ENCODE results near the gene DAND5.

The DAND5 gene

GRCh38 chr19:12979974-12980373, 10.6 kb downstream of the DAND5 start:
- Histone ChIP-seq H3K4me3 (ENCODE audit: severe bottlenecking) (no peak overlapping the region), H3K4me1 (ENCODE audit: insufficient read depth, poor library complexity, severe bottlenecking) (no peaks in the 10 kb centered on the region), H3K27ac (ENCODE audit: poor library complexity, severe bottlenecking) (no peak overlapping the region), H3K36me3 (ENCODE audit: low read depth) (no peaks in the 10 kb centered on the region), H3K9me3 (ENCODE audit: severe bottlenecking) (no peaks in the 10 kb centered on the region), H3K27me3 (ENCODE audit: insufficient read depth, poor library complexity, severe bottlenecking) (no peaks in the 10 kb centered on the region)
- DNase-seq (ENCODE audit: low spot score) (no peak), ATAC-seq (ENCODE audit: low read depth) (no peak)
- TF ChIP-seq CTCF (IDR thresholded peaks at IDR 0.05; ENCODE audit: poor library complexity, severe bottlenecking), result no peak

GRCh38 chr19:12982648-12983047, 13.3 kb downstream of the DAND5 start:
- Histone ChIP-seq H3K27me3 (ENCODE audit: insufficient read depth, poor library complexity, severe bottlenecking) (no peaks in the 10 kb centered on the region), H3K27ac (ENCODE audit: poor library complexity, severe bottlenecking) (no peak overlapping the region), H3K4me3 (ENCODE audit: severe bottlenecking) (no peak overlapping the region), H3K36me3 (ENCODE audit: low read depth) (no peaks in the 10 kb centered on the region), H3K9me3 (ENCODE audit: severe bottlenecking) (no peaks in the 10 kb centered on the region), H3K4me1 (ENCODE audit: insufficient read depth, poor library complexity, severe bottlenecking) (no peaks in the 10 kb centered on the region)
- DNase-seq (ENCODE audit: low spot score), result no peak
- TF ChIP-seq CTCF (IDR thresholded peaks at IDR 0.05; ENCODE audit: poor library complexity, severe bottlenecking), result no peak
- ATAC-seq (ENCODE audit: low read depth), result no peak

- TF ChIP-seq CTCF (IDR thresholded peaks at IDR 0.05; ENCODE audit: poor library complexity, severe bottlenecking), result no peak
- no peaks in the 10 kb centered on the region for H3K27me3 ChIP-seq (ENCODE audit: insufficient read depth, poor library complexity, severe bottlenecking)
- H3K4me3 ChIP-seq (ENCODE audit: severe bottlenecking), result peak overlapping the region; percentile 17
- H3K27ac ChIP-seq (ENCODE audit: poor library complexity, severe bottlenecking), result no peak overlapping the region
- no peaks in the 10 kb centered on the region for H3K36me3 ChIP-seq (ENCODE audit: low read depth)
- no peaks in the 10 kb centered on the region for H3K4me1 ChIP-seq (ENCODE audit: insufficient read depth, poor library complexity, severe bottlenecking)
- ATAC-seq (ENCODE audit: low read depth) (no peak), DNase-seq (ENCODE audit: low spot score) (no peak)
- H3K9me3 ChIP-seq (ENCODE audit: severe bottlenecking), result no peaks in the 10 kb centered on the region
These were observed 13.7 kb downstream of the DAND5 start for GRCh38 chr19:12983091-12983490.

GRCh38 chr19:12983542-12984142, 14.3 kb downstream of the DAND5 start:
- TF ChIP-seq CTCF (IDR thresholded peaks at IDR 0.05; ENCODE audit: poor library complexity, severe bottlenecking), result peak; percentile 98
- DNase-seq (ENCODE audit: low spot score), result no peak
- peak overlapping the region; percentile 17 for H3K4me3 ChIP-seq (ENCODE audit: severe bottlenecking)
- no peaks in the 10 kb centered on the region for H3K4me1 ChIP-seq (ENCODE audit: insufficient read depth, poor library complexity, severe bottlenecking)
- no peaks in the 10 kb centered on the region for H3K36me3 ChIP-seq (ENCODE audit: low read depth)
- ATAC-seq (ENCODE audit: low read depth), result peak; percentile 63
- no peak overlapping the region for H3K27ac ChIP-seq (ENCODE audit: poor library complexity, severe bottlenecking)
- H3K27me3 ChIP-seq (ENCODE audit: insufficient read depth, poor library complexity, severe bottlenecking), result no peaks in the 10 kb centered on the region
- H3K9me3 ChIP-seq (ENCODE audit: severe bottlenecking), result no peaks in the 10 kb centered on the region

- Histone ChIP-seq H3K36me3 (ENCODE audit: low read depth) (no peaks in the 10 kb centered on the region), H3K27ac (ENCODE audit: poor library complexity, severe bottlenecking) (no peak overlapping the region), H3K4me1 (ENCODE audit: insufficient read depth, poor library complexity, severe bottlenecking) (no peaks in the 10 kb centered on the region), H3K9me3 (ENCODE audit: severe bottlenecking) (no peaks in the 10 kb centered on the region), H3K4me3 (ENCODE audit: severe bottlenecking) (no peak overlapping the region), H3K27me3 (ENCODE audit: insufficient read depth, poor library complexity, severe bottlenecking) (no peaks in the 10 kb centered on the region)
- no peak for DNase-seq (ENCODE audit: low spot score)
- no peak for TF ChIP-seq CTCF (IDR thresholded peaks at IDR 0.05; ENCODE audit: poor library complexity, severe bottlenecking)
- no peak for ATAC-seq (ENCODE audit: low read depth)
These were observed 14.8 kb downstream of the DAND5 start for GRCh38 chr19:12984143-12984627.
